Activated naive CD8-positive, alpha-beta T cell treated with anti-CD3 and anti-CD28 coated beads, Interleukin-2, amount 50 U/mL, for 24 hours (primary cell): Measurements from ENCODE around the gene IFT27.

Source experiments
- ATAC-seq: fragments of 150-1000 bp; cut with Tn5 transposase; one replicate; pipeline ENCODE4 v1.10.0; 2021
- DNase-seq: peaks from one replicate; pipeline ENCODE4 v3.0.0; 2021
- H3K27ac Mint-ChIP-seq: one replicate; pipeline ENCODE4 v1.8.0; 2021; ENCODE audit warnings: mild to moderate bottlenecking, mixed read lengths
- H3K27me3 Mint-ChIP-seq: one replicate; pipeline ENCODE4 v1.8.0; 2021; ENCODE audit warnings: mixed read lengths
- H3K36me3 Mint-ChIP-seq: one replicate; pipeline ENCODE4 v1.8.0; 2021; ENCODE audit warnings: low read depth, mixed read lengths
- H3K4me1 Mint-ChIP-seq: one replicate; pipeline ENCODE4 v1.8.0; 2021; ENCODE audit warnings: mixed read lengths
- H3K4me3 Mint-ChIP-seq: one replicate; pipeline ENCODE4 v1.8.0; 2021; ENCODE audit warnings: mild to moderate bottlenecking, moderate library complexity, mixed read lengths
- H3K9me3 Mint-ChIP-seq: one replicate; pipeline ENCODE4 v1.8.0; 2021; ENCODE audit warnings: mixed read lengths

Gene IFT27

DNA sequence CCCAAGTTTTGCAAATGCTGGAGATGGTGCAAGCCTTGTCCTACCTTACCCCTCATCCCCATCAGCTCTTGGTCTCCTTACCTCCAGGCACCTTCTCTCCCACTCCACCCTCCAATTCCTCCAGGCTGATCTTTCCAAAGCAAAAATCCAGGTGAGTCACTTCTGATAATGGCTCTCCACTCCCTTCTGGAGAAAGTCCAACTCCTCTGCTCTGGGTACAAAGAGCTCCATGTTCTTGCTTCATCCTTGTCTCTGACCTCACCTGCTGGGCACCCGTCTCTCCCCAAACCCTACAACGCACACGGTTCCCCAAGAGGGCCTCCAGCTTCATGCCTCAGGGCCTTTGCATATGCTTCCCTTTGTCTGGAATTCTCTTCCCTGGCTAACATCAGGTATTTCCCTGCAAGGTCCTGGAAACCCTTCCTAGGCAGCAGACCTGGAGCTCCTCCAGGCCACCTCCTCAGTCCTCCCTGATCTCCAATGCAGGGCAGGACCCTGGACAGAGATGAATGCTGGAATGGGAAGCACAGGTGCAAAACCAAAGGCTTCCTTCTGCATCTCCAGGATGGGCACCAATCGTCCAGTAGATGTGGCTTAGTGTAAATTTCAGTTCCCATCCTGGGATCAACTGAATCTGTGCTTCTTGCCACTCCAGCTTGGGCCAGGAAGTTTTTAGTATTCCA lies 22.7 kb downstream of the IFT27 start:
- H3K27ac Mint-ChIP-seq, result no peak overlapping the region
- no peaks in the 10 kb centered on the region for H3K9me3 Mint-ChIP-seq
- H3K4me1 Mint-ChIP-seq, result no peaks in the 10 kb centered on the region
- ATAC-seq (no peak), DNase-seq (no peak)
- no peaks in the 10 kb centered on the region for H3K36me3 Mint-ChIP-seq
- peaks cover 8% of the 10 kb centered on the region for H3K27me3 Mint-ChIP-seq
- no peak overlapping the region for H3K4me3 Mint-ChIP-seq

GRCh38 chr22:36746375-36746970 lies 29.4 kb downstream of the IFT27 start:
- ATAC-seq, result no peak
- no peaks in the 10 kb centered on the region for H3K4me1 Mint-ChIP-seq

DNA sequence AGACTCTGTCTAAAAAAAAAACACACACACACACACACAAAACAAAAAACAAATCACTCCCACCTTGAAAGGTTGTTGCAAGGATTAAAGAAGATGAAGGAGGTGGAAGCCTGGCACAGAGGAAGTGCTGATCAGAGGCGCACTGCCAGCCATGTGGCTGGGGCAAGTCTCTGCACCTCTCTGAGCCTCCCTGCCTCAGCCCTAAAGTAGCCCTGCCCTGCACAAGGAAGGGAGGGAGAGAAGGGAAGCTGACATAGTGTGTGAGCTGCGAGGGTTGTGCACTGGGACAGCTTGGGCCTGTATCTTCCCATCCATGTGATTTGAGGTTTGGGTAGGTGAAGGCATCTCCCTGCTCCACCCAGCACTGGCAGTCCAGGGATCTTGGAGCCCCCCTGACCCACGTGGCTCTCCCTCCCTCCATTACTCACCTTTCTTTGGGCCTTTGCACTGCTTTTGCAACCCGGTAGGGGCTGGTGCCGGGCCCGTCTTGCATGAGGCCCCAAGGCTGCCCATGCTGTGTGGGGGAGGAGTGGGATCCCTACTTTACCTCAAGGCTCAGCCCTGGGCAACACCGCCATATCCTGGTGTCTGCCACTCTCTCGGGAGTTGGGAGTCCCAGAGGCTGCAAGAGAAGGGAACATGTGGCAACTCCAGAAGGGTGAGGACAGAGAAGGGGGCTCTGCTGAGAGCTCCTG lies 30.5 kb downstream of the IFT27 start:
- Mint-ChIP-seq H3K27me3 (peaks cover 10% of the 10 kb centered on the region), H3K4me1 (no peaks in the 10 kb centered on the region), H3K4me3 (no peak overlapping the region), H3K9me3 (no peaks in the 10 kb centered on the region), H3K36me3 (no peaks in the 10 kb centered on the region), H3K27ac (no peak overlapping the region)
- DNase-seq, result no peak
- no peak for ATAC-seq

More at GRCh38 chr22:36746375-36746970, 29.4 kb downstream of the IFT27 start:
- Mint-ChIP-seq H3K27me3 (peaks cover 8% of the 10 kb centered on the region), H3K36me3 (no peaks in the 10 kb centered on the region), H3K9me3 (no peaks in the 10 kb centered on the region), H3K27ac (no peak overlapping the region), H3K4me3 (no peak overlapping the region)
- DNase-seq, result no peak

GRCh38 chr22:36744791-36745190 lies 31.1 kb downstream of the IFT27 start:
- Mint-ChIP-seq H3K9me3 (no peaks in the 10 kb centered on the region), H3K4me1 (no peaks in the 10 kb centered on the region), H3K4me3 (no peak overlapping the region), H3K36me3 (no peaks in the 10 kb centered on the region), H3K27me3 (peaks cover 10% of the 10 kb centered on the region), H3K27ac (no peak overlapping the region)
- no peak for ATAC-seq
- no peak for DNase-seq

DNA sequence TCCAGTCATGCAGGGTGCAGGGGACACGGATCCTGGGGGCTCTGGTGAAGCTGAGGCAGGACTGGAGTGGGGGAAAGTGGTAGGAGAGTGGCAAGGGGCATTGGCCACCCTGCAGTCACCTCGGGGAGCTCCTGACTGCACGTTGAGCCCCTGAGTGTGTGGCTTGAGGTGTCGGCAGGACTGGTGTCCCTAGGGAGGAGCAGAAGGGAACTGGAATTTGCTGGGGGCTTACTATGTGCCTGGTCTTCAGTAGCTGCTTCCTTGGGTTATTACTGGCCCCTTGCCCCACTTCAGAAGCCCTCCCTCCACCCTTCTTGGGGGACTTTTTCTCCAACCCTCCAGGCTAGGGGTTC lies 31.5 kb downstream of the IFT27 start:
- Mint-ChIP-seq H3K27ac (no peak overlapping the region), H3K4me3 (no peak overlapping the region), H3K4me1 (no peaks in the 10 kb centered on the region), H3K36me3 (no peaks in the 10 kb centered on the region), H3K27me3 (peaks cover 10% of the 10 kb centered on the region), H3K9me3 (no peaks in the 10 kb centered on the region)
- ATAC-seq (no peak), DNase-seq (no peak)

DNA sequence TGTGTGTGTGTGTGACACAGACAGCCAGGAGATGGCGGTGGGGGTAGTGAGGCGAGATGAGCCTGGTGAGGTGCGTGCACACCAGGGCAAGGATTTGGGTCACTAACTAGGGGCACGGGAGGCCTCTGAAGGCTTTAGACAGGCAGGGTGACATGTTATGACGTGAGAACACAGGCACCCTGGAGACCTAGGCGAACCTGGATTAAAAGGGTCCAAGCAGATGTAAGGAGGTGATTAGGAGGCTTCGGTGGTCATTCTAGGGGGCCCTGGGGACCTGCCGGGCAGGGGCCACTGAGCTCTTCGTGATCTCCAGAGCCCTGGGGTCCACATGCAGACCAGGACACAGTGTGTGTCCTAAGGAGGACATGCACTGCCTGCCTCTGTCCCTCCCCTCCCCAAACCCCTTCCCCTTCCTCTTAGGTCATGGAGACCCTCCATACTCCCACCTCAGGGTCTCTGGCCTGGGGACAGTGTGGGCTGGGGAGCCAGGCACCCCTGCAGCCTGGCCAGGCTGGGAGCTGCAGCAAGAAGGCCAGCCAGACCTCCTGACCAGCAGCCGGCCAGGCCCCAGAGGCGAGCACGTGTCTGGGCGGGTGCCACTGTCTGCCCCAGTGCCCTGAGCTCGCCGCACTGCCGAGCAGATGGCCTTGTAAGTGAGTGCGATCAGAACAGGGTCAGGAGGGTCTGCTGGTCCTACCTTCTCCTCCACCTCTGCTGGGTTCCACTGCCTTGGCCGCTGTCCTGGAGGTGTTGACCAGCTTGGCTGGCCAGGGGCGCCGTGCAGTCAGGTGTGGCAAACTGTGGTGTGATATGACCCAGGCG lies 32.1 kb downstream of the IFT27 start:
- no peaks in the 10 kb centered on the region for H3K9me3 Mint-ChIP-seq
- ATAC-seq (no peak), DNase-seq (no peak)
- H3K4me3 Mint-ChIP-seq, result no peak overlapping the region
- H3K36me3 Mint-ChIP-seq, result no peaks in the 10 kb centered on the region
- peaks cover 10% of the 10 kb centered on the region for H3K27me3 Mint-ChIP-seq
- H3K27ac Mint-ChIP-seq, result no peak overlapping the region
- no peaks in the 10 kb centered on the region for H3K4me1 Mint-ChIP-seq

DNA sequence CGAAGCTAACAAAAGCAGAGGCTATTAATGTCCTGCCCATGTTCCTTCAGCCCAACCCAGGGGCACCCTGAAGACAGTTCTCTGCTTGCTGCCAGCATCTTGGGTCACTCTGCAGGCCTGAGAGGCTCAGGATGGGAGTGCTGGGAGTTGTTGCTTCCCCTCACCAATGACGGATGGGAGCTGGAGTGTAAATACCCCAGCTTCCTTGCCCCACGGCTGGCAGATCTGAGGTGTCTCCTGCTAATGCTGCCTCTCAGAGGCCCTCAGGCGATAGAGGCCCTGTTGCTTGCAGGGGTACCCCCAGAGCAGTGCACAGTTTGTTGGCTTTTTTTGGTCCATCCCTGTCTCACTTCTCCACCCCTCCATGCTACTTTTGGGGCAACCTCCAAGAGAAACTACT lies 32.9 kb downstream of the IFT27 start:
- ATAC-seq (no peak), DNase-seq (no peak)
- H3K36me3 Mint-ChIP-seq, result no peaks in the 10 kb centered on the region
- no peak overlapping the region for H3K27ac Mint-ChIP-seq
- no peaks in the 10 kb centered on the region for H3K4me1 Mint-ChIP-seq
- no peak overlapping the region for H3K4me3 Mint-ChIP-seq
- peaks cover 10% of the 10 kb centered on the region for H3K27me3 Mint-ChIP-seq
- no peaks in the 10 kb centered on the region for H3K9me3 Mint-ChIP-seq

- ATAC-seq, result no peak
These were observed 34.0 kb downstream of the IFT27 start for GRCh38 chr22:36741968-36742367.

GRCh38 chr22:36741204-36741793 lies 34.6 kb downstream of the IFT27 start:
- DNase-seq (no peak), ATAC-seq (no peak)
- H3K36me3 Mint-ChIP-seq, result no peaks in the 10 kb centered on the region
- H3K27ac Mint-ChIP-seq, result no peak overlapping the region
- no peaks in the 10 kb centered on the region for H3K9me3 Mint-ChIP-seq
- H3K27me3 Mint-ChIP-seq, result peaks cover 15% of the 10 kb centered on the region
- H3K4me1 Mint-ChIP-seq, result no peaks in the 10 kb centered on the region
- H3K4me3 Mint-ChIP-seq, result no peak overlapping the region

More at GRCh38 chr22:36741968-36742367, 34.0 kb downstream of the IFT27 start:
- no peak overlapping the region for H3K27ac Mint-ChIP-seq
- H3K9me3 Mint-ChIP-seq, result no peaks in the 10 kb centered on the region
- DNase-seq, result no peak
- no peaks in the 10 kb centered on the region for H3K36me3 Mint-ChIP-seq
- no peak overlapping the region for H3K4me3 Mint-ChIP-seq
- no peaks in the 10 kb centered on the region for H3K4me1 Mint-ChIP-seq
- peaks cover 10% of the 10 kb centered on the region for H3K27me3 Mint-ChIP-seq

DNA sequence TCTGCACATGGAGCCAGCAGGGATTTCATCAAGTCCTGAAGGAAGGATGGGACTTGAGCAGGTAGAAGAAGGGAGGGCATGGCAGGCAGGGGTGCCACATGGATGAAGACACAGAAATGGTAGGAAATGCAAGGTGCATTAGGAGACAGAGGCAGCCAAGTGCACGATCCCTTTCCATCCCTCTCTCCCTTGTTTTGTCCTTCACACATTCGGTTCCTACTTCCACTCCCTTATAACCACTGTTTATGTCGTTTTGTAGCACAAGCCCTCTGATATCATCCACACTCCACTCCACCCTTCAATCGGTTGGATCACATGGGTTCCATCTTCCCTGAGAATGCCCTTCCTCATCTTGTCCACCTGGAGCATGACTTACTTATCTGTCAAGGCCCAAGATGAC lies 35.2 kb downstream of the IFT27 start:
- no peaks in the 10 kb centered on the region for H3K4me1 Mint-ChIP-seq
- H3K9me3 Mint-ChIP-seq, result no peaks in the 10 kb centered on the region
- H3K36me3 Mint-ChIP-seq, result no peaks in the 10 kb centered on the region
- H3K4me3 Mint-ChIP-seq, result no peak overlapping the region
- ATAC-seq (no peak), DNase-seq (no peak)
- H3K27me3 Mint-ChIP-seq, result peaks cover 17% of the 10 kb centered on the region
- no peak overlapping the region for H3K27ac Mint-ChIP-seq

GRCh38 chr22:36739185-36739584 lies 36.7 kb downstream of the IFT27 start:
- no peaks in the 10 kb centered on the region for H3K9me3 Mint-ChIP-seq

DNA sequence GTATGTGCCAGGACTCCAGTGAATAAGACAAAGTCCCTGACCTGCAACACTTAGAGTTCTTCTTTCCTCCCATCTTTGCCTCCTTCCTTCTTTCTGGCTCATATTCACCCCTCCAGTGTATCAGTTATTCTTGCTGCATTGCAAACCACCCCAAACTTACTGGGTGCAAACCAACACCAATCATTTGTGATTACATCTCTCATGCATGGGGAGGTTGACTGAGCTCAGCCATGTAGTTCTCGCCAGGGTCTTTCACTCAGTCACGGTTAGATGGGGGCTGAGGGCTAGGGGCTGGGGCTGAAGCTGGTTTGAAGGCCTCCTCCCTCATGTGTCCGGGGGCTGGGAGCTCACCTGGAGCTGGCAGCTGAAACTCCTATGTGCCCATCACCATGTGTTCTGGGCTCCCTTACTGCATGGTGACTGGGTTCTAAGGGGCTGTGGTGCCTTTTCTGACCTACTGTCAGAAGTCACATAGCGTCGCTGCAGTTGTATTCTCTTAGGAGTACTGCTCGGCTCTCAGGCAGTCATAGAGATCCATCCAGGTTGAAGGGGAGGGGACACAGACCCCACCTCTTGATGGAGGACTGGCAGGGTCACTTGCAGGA lies 37.4 kb downstream of the IFT27 start:
- Mint-ChIP-seq H3K27me3 (peaks cover 25% of the 10 kb centered on the region), H3K4me1 (no peaks in the 10 kb centered on the region), H3K9me3 (no peaks in the 10 kb centered on the region), H3K36me3 (no peaks in the 10 kb centered on the region), H3K27ac (no peak overlapping the region), H3K4me3 (no peak overlapping the region)
- DNase-seq (no peak), ATAC-seq (no peak)

More at GRCh38 chr22:36739185-36739584, 36.7 kb downstream of the IFT27 start:
- H3K27me3 Mint-ChIP-seq, result peaks cover 24% of the 10 kb centered on the region
- no peaks in the 10 kb centered on the region for H3K4me1 Mint-ChIP-seq
- DNase-seq (no peak), ATAC-seq (no peak)
- no peak overlapping the region for H3K27ac Mint-ChIP-seq
- no peak overlapping the region for H3K4me3 Mint-ChIP-seq
- H3K36me3 Mint-ChIP-seq, result no peaks in the 10 kb centered on the region

DNA sequence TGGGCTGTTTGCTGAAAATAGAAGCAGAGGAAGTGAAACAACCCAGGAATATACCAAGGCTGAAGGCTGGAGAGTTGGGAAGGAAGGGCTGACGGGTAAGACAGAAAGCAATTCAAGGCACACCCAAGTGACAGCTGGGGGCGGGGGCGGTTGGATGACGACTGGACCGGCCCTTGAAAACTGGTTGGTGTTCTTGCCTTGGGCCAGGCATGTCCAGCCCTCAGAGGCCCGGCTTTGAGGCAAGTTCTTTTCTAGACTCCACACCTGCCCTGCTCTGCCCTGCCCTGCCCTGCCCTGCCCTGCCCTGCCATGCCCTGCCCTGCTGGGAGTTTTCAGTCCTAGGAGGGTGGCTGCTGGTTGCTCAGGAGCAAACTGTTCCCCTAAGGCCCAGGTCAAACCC lies 38.1 kb downstream of the IFT27 start:
- Mint-ChIP-seq H3K4me3 (no peak overlapping the region), H3K27me3 (peaks cover 26% of the 10 kb centered on the region), H3K36me3 (no peaks in the 10 kb centered on the region), H3K9me3 (no peaks in the 10 kb centered on the region), H3K27ac (no peak overlapping the region), H3K4me1 (no peaks in the 10 kb centered on the region)
- no peak for DNase-seq
- ATAC-seq, result no peak

DNA sequence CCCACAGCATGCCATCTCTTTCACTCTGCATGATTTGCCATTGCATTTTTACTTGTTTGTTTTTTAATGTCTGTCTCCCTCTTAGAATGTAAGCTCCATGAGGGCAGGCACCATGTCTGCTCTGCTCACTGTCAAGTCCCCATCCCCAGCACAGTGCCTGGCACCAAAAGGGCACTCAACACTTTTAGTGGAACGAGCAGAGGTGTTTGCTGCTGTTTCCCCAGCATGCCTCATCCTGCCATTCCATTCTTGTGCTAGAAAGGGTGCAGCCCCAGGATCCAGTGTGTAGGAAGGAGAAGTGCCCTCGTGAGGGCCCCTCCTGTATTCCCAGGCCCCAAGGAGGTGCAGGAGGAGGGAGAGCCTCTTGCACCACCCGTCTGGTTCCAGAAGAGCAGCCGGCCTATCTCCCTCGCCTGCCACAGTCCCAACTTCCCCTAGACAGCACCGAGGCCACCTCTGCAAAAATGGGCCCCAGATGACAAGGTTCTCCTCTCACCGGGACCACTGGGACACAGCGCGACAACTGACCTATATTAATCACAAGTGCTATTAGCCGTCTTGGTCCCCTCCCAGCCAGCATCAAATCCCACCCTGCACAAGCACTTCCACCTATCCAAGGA lies 39.1 kb downstream of the IFT27 start:
- Mint-ChIP-seq H3K27ac (no peak overlapping the region), H3K4me3 (no peak overlapping the region), H3K4me1 (no peaks in the 10 kb centered on the region), H3K36me3 (no peaks in the 10 kb centered on the region), H3K27me3 (peaks cover 31% of the 10 kb centered on the region), H3K9me3 (no peaks in the 10 kb centered on the region)
- no peak for DNase-seq
- ATAC-seq, result no peak
